Daoy (cell line): ENCODE results near the gene SOX6. TPM values are rescaled to one million over a fixed set of nuclear protein-coding genes. Genes with fewer than 3 reads are reported as not detected.
"Not testable (repeated sequence)": the region's sequence is repeated elsewhere in the genome, so short reads cannot be mapped to it uniquely, and the experiment has no call there.

Experiments
- DNase-seq: peaks from one replicate; pipeline ENCODE4 v3.0.0-alpha.2; 2015; ENCODE audit warnings: low read depth
- total RNA-seq: library from RNA; depleted of rRNA; stranded (reverse); fragments of >200 nt; shearing (Covaris generic); gene quantifications from 2 replicates; pipeline ENCODE4 v1.2.3, GENCODE V29; 2014

The SOX6 gene
- total RNA-seq, 1 experiment from 2014 or later = 3.0 TPM

GRCh38 chr11:15932417-15932816 lies 423.9 kb downstream of the SOX6 start:
- DNase-seq = no peak

DNA sequence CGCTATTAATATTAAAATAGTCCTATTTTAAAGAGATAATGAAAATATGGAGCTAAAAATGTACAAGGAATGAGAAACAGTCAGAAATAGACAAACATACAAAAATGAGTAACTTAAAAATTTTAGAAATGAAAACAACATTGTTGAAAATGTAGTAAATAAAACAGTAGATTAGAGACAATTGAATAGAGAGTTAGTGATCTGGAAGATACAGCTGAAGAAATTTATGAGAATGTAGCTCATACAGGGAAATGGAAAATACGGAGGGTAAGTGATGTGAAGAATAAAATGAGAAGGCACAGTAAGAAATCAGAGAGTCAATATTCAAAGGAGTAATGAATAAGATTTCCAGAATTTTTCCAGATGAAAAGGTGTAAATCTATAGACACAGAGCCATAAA lies 424.8 kb downstream of the SOX6 start:
- no peak for DNase-seq

DNA sequence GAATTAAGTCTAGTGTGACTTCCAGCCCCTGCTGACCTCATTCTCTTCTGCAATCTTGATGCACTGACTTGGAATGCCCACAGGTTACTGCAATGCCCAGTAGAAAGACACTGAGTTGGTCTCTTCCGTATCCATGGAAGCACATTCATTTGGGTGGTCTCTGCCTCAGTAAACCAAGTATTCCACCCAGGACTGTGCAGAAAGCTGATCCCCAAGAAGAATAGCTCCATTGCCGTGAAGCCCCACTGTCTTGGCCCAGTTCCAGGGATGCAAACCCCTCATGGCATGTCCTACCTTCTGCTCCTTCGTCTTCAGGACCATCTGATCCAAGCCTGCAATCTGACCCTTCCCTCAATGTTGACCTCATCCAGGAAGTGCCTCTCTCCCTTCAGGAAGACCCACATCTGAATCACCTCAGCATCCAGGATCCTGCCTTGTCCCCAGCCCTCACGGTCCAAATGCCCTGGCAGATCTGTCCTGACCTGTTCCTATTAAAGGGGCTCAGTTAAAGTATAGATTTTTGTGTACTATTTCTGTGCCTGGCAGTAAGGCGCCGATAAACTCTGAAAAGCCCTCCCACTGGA lies 425.8 kb downstream of the SOX6 start:
- DNase-seq = no peak

- DNase-seq = no peak
Measured at GRCh38 chr11:15929371-15929901, 426.9 kb downstream of the SOX6 start.

- no peak for DNase-seq
Measured at GRCh38 chr11:15927864-15928217, 428.5 kb downstream of the SOX6 start.

- no peak for DNase-seq
Measured at GRCh38 chr11:15927196-15927863, 429.0 kb downstream of the SOX6 start.

DNA sequence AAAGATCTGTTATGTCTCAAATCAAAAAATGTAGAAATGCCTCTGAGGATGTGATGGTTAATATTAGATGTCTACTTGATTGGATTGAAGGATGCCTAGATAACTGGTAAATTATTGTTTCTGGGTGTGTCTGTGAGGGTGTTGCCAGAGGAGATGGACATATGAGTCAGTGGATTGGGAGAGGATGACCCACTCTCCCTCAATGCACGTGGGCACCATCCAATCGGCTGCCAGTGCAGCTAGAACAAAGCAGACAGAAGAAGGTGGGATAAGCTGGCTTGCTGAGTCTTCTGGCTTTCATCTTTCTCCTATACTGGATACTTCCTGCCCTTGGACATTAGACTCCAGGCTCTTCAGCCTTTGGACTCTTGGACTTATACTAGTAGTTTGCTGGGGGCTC lies 430.3 kb downstream of the SOX6 start:
- DNase-seq = no peak

GRCh38 chr11:15923183-15923582 lies 433.2 kb downstream of the SOX6 start:
- DNase-seq = no peak

DNA sequence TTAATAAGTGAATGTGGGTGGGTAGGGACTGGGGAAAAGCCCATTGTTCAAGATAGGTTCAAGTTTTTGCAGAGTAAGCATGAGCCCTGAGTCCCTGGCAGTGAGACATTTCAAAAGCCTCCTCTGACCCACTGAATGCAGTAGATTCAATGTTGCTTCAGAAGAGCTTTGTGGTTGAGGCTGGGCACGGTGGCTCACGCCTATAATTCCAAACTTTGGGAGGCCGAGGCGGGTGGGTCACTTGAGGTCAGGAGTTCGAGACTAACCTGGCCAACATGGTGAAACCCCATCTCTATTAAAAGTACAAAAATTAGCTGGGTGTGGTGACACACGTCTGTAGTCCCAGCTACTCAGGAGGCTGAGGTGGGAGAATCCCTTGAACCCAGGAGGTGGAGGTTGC lies 433.6 kb downstream of the SOX6 start:
- not testable (repeated sequence) for DNase-seq

DNA sequence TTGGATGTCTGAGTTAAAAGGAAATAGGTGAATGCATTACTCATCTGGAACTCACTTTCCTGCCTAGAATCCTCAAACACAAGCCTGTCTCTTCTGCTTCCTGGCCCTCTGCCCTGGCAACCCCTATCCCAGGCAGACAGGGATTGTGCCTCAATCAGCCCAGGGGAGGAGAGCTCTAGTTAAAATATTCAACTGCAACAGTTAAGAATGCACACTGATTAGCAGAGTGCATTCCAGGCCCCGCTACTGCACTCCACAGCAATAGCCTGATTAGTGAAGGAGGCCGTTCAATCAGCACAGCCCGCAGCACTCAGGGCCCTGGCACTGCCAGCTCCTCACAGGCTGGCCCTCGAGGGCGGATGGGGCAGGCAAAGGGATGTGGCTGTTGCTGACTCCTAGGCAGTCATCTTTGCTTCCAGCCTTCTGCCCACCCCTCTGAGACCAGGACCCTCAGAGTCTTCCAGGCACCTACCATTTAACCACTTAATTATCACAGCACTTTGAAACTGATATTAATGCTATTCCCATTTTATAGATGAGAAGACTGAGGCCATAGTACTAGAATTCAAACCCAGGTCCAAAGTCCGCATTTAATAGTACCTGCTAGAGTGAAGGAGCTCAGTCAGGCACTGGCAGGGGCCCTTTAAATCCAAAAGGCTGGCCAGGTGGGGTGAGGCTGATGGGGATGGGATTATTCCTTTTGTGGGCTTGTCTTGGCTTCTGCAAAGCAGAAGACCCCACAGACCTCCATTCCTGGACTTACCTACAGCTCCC lies 435.3 kb downstream of the SOX6 start:
- no peak for DNase-seq

GRCh38 chr11:15918674-15919073 lies 437.7 kb downstream of the SOX6 start:
- DNase-seq = no peak

DNA sequence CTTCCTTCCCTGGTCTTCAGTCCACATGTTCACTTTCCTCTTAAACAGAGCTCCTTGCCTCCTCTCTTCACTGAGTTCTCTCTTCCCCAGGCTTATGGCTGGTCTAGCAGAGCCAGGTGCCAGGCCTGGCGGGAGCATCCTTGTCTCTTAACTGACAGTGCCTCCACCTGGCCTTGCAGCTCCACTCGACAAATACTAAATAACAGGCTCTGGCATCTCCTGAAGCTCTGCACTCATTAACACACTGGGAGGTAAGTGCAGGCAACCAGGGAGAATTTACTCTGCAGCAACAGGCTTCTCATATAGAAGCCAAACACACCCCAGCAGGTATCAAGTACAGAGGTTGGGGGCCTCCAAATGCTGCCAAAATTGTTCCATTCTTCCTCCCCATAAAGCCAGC lies 438.1 kb downstream of the SOX6 start:
- no peak for DNase-seq
